Measurements from ENCODE around the gene FMN2. TPM values are rescaled to one million over a fixed set of nuclear protein-coding genes. Genes with fewer than 3 reads are reported as not detected.

Gene FMN2
- polyA plus RNA-seq, 3 donors = not detected

- H3K4me2 ChIP-seq (replicated peaks; ENCODE audit: extremely low read depth, low read length, poor library complexity, severe bottlenecking) = no peak overlapping the region
- intact Hi-C loops (cut with micrococcal nuclease) = no loop called here
- no peak overlapping the region for H3K27ac ChIP-seq (ENCODE audit: low read depth in 1 of 2, low read length in 2 of 2)
- no peak overlapping the region for H3K27ac Mint-ChIP-seq
- H3K79me2 ChIP-seq (ENCODE audit: insufficient read depth, low read length) = no peaks in the 10 kb centered on the region
- no peak for DNase-seq
- peaks cover 0 to 3% of the 10 kb centered on the region in 2 donors for H3K36me3 Mint-ChIP-seq
- no peaks in the 10 kb centered on the region for H3K27me3 Mint-ChIP-seq (ENCODE audit: low read depth in 3 of 3)
- H3K9me3 ChIP-seq (replicated peaks in 1 of 2; ENCODE audit: control insufficient read depth in 1 of 2, insufficient read depth in 1 of 2, low read length in 2 of 2) = no peaks in the 10 kb centered on the region
- no peak overlapping the region for H3K4me3 ChIP-seq (replicated peaks in 1 of 3; ENCODE audit: low read depth in 2 of 3, low read length in 3 of 3)
- no peaks in the 10 kb centered on the region for H3K4me1 ChIP-seq (ENCODE audit: control insufficient read depth in 1 of 2, insufficient read depth in 2 of 2, low read length in 2 of 2)
- H3K4me1 Mint-ChIP-seq = peaks cover 12% of the 10 kb centered on the region
- H3K4me3 Mint-ChIP-seq = no peak overlapping the region
- no peak overlapping the region for H2AFZ ChIP-seq (ENCODE audit: insufficient read depth, low read depth, low read length, poor library complexity, severe bottlenecking)
- H4K20me1 ChIP-seq (ENCODE audit: insufficient read depth, low read length) = no peaks in the 10 kb centered on the region
- no peak for TF ChIP-seq CTCF (IDR thresholded peaks at IDR 0.05)
- no CpG with 5 or more reads among the region's 2 CpGs for WGBS (ENCODE audit: insufficient coverage)
- H3K27me3 ChIP-seq (ENCODE audit: control insufficient read depth in 2 of 2, insufficient read depth in 2 of 2, low read length in 2 of 2) = no peaks in the 10 kb centered on the region
- H3K9ac ChIP-seq (ENCODE audit: insufficient read depth, low read length, poor library complexity, severe bottlenecking) = no peak overlapping the region
- no peaks in the 10 kb centered on the region for H3K36me3 ChIP-seq (replicated peaks in 1 of 2; ENCODE audit: control insufficient read depth in 1 of 2, insufficient read depth in 2 of 2, low read length in 2 of 2)
- H3K9me3 Mint-ChIP-seq = peaks cover 5 to 16% (median 9%) of the 10 kb centered on the region in 7 donors
These were observed 80.2 kb downstream of the FMN2 start for GRCh38 chr1:240171907-240172306.

GRCh38 chr1:240173836-240174235, 82.2 kb downstream of the FMN2 start:
- peaks cover 0 to 2% (median 0%) of the 10 kb centered on the region in 3 donors for H3K27me3 Mint-ChIP-seq (ENCODE audit: low read depth in 3 of 3)
- intact Hi-C loops (cut with micrococcal nuclease) = no loop called here
- DNase-seq = no peak
- no peak overlapping the region for H3K4me2 ChIP-seq (replicated peaks; ENCODE audit: extremely low read depth, low read length, poor library complexity, severe bottlenecking)
- no peak overlapping the region for H3K4me3 Mint-ChIP-seq
- peaks cover 0 to 3% of the 10 kb centered on the region in 2 donors for H3K36me3 Mint-ChIP-seq
- no peak overlapping the region for H3K27ac Mint-ChIP-seq
- H3K4me3 ChIP-seq (replicated peaks in 1 of 3; ENCODE audit: low read depth in 2 of 3, low read length in 3 of 3) = no peak overlapping the region
- H3K79me2 ChIP-seq (ENCODE audit: insufficient read depth, low read length) = no peaks in the 10 kb centered on the region
- H3K27me3 ChIP-seq (ENCODE audit: control insufficient read depth in 2 of 2, insufficient read depth in 2 of 2, low read length in 2 of 2) = no peaks in the 10 kb centered on the region
- no peak overlapping the region for H3K27ac ChIP-seq (ENCODE audit: low read depth in 1 of 2, low read length in 2 of 2)
- no peaks in the 10 kb centered on the region for H4K20me1 ChIP-seq (ENCODE audit: insufficient read depth, low read length)
- peaks cover 7 to 22% (median 13%) of the 10 kb centered on the region in 7 donors for H3K9me3 Mint-ChIP-seq
- H3K4me1 ChIP-seq (ENCODE audit: control insufficient read depth in 1 of 2, insufficient read depth in 2 of 2, low read length in 2 of 2) = no peaks in the 10 kb centered on the region
- no peak for TF ChIP-seq CTCF (IDR thresholded peaks at IDR 0.05)
- H3K9me3 ChIP-seq (replicated peaks in 1 of 2; ENCODE audit: control insufficient read depth in 1 of 2, insufficient read depth in 1 of 2, low read length in 2 of 2) = no peaks in the 10 kb centered on the region
- peaks cover 12% of the 10 kb centered on the region for H3K4me1 Mint-ChIP-seq
- H3K9ac ChIP-seq (ENCODE audit: insufficient read depth, low read length, poor library complexity, severe bottlenecking) = no peak overlapping the region
- no CpG with 5 or more reads among the region's 1 CpG for WGBS (ENCODE audit: insufficient coverage)
- no peak overlapping the region for H2AFZ ChIP-seq (ENCODE audit: insufficient read depth, low read depth, low read length, poor library complexity, severe bottlenecking)
- no peaks in the 10 kb centered on the region for H3K36me3 ChIP-seq (replicated peaks in 1 of 2; ENCODE audit: control insufficient read depth in 1 of 2, insufficient read depth in 2 of 2, low read length in 2 of 2)
